ENCODE measurements around the gene SLC30A3.
A peak's percentile ranks its signal among the peaks of the same experiment; 100 is the strongest.
"Not testable (repeated sequence)": the region's sequence is repeated elsewhere in the genome, so short reads cannot be mapped to it uniquely, and the experiment has no call there.

Gene SLC30A3

DNA sequence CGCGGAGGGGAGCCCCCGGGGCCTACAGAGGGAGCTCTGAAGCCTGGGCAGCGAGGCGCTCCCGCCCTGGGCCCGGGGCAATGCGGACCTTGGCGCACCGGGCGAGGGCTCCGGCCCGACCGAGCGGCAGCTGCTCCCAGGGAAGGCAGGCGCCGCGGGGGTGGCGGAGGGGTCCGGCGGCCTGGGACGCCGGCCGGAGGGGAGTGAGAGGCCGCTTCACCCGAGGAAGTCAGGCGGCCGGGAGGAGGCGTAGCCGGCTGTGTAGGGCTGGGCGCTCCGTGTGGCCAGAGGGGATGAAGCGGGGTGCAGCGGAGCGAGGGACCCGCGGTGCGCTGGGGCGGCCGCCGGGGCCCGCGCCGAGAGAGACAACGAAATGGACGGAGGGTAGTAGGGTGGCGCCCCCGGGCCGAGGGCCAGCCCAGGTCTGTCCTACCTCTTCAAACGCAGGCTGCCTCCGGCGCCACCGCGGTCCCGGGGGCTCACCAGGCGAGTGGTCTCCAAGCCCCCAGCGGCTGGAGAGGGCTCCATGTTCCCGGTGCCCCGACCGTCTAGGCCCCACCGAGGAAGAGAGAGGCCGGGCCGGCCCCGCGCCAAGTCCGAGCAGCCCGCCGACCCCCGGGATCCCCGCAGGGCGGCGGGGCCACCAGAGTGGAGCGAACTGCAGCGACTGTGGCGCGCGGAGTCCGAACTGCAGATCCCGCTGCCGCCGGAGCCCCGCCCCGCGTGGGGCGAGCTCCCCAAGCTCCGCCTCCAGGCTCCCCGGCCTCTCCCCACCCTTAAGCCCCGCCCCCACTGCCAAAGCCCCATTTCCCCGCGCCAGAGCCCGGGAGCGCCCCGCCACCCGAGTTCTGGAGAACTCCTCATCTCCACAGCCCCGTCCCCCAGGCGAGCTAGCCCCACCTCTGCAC is at the start of gene SLC30A3:
TSS of gene SLC30A3 (minus strand) at position 669 of the 908 bp plus-strand sequence. CDS start at position 528, 141 bp downstream.
- FAIRE-seq, result no peak

GRCh38 chr2:27312152-27312551 is 49.3 kb upstream of the SLC30A3 start:
- FAIRE-seq, result no peak

DNA sequence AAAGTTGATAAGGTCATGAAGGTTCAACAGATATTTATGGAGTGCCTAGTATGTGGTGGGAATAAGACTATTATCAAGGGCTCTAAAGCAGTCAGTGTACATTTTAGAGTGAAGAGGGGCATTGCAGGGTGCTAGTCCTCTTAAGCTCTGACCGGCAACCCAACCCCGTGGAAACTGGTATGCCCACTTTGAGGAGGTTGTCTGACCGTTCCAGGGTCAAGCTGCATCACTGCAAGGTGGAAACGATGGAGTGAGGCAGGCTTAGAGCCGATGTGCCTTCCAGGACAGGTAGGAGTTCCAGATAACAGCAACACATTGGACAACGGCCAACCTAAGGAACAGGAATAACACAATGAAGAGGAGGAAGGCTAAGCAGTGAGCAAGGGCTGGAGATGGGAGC is 46.8 kb upstream of the SLC30A3 start:
- FAIRE-seq, result no peak

DNA sequence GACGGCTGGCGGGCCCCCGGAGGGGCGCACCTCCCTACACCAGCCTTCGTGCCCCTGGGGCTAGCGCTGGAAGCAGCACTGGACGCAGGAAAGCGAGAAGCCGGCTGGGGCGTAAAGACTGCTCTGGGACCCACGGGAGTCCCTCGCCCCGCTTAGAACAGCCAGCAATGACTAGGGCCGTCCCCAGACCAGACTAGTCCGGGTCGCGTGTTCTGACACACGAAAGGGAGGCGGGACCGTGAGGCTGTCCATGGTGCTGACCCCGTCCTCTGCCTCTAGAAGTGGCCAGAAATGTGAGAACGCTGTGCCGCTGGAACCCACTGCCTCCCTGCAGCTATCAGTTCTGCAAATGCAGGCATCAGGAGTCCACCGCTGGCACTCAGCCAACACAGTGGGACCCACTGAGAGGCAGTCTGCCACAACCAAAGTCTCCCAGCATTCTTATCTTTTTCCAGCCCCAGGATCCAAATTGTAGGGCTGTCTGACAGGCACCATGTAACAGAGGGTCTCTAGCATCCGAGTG is 45.6 kb upstream of the SLC30A3 start, which contains the start of gene UCN:
TSS of gene UCN (minus strand) at position 87 of the 523 bp plus-strand sequence. CDS start 550 bp downstream, outside the sequence.
- FAIRE-seq, result no peak

DNA sequence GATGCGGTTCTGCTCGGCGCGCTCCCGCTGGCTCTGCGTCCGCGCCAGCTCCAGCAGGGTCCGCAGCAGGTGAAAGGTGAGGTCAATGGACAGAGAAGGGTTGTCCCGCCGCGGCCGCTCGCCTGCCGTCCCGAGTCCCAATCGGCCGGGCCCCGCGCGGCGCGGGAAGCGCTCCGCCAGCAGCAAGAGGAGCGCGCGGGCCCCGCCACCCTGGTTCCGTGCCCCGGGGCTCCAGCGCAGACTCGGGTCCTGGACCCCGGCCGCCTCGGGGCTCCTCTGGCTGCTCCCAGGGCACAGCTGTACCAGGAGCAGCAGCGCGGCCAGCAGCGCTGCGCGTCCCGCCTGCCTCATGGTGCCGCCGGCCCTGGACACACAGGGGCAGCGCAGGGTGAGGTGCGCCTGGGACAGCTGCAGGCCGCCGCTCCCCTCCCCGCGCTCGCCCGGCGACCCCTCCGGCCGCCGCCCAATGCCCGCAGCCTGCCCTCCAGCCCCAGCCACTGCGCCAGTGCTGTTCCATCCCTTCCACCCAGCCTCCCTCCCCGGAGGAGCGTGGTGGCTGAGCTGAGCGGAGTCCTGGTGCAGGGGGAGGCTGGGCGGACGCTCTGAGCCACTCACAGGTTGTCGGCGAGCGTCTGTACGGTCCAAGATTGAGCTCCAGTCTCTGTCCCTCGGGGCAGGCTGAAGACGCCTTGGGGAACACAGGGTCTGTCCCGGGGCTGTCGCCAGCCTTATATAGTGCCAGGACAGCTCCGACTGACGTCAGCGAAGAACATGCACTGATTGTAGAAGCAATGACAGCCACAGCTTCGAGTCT is 44.9 kb upstream of the SLC30A3 start:
- no peak for FAIRE-seq

GRCh38 chr2:27307287-27307544 is 44.4 kb upstream of the SLC30A3 start:
- no peak for FAIRE-seq

GRCh38 chr2:27306573-27307286 is 43.9 kb upstream of the SLC30A3 start:
- FAIRE-seq, result no peak

DNA sequence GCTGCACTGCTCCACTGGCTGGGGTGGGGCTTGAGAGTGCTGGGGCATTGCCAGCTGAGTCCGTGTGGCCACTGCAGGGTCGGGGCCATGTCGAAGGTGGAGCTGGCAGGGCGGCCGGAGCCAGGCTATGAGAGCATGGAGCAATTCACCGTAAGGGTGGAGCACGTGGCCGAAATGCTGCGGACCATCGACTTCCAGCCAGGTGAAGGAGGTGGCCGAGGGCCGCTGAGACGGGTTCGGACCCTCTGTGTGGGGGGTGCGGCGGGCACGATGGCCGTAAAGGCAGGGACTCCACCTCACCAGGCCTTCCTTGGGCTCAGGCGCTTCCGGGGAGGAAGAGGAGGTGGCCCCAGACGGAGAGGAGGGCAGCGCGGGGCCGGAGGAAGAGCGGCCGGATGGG is 43.3 kb upstream of the SLC30A3 start:
- FAIRE-seq, result no peak

DNA sequence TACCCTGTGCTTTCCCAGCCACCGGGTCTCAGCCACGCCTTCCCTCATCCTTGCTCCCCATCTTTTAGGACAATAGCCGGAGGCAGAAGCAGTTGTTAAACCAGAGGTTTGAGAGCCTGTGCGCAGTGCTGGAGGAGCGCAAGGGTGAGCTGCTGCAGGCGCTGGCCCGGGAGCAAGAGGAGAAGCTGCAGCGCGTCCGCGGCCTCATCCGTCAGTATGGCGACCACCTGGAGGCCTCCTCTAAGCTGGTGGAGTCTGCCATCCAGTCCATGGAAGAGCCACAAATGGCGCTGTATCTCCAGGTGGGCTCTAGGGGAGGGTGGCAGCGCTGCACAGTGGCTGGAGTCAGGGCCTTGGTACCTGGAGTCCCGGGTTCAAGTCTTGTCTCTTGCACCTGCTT is 42.7 kb upstream of the SLC30A3 start:
- FAIRE-seq, result no peak

DNA sequence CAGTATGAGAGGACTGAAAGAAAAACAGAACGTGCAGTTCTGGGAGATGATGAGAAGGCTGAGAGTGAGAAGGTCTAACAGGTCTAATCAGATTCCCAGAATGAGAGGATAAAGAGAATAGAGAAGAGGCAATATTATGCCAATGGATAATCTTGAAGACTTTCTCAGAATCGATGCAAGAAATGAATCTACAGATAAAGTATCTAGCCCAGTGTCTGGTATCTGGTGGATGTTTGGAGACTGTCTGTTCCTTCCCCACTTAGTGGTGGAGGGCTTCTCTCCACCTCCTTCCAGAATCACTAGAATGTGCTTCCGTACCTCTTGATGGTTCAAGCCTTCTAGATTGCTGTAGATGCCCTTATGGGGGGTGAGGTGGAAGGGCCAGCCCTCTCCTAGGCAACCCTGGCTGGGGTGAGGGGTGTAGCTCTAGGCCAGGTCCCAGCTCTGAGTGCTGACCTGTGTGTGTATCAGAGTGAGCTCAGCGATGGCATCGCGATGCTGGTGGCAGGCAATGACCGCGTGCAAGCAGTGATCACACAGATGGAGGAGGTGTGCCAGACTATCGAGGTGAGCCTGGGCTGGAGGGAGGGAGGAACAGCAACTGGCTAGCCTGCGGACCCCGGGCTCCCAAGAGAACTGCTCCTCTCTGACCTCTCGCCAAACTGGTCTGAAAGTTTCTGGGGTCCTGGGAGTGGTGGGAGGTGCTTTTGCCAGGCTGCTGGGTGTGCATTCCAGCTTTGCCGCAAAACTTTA is 41.8 kb upstream of the SLC30A3 start:
- FAIRE-seq, result no peak

GRCh38 chr2:27303093-27304025 is 40.5 kb upstream of the SLC30A3 start:
- peak; percentile 66 for FAIRE-seq

DNA sequence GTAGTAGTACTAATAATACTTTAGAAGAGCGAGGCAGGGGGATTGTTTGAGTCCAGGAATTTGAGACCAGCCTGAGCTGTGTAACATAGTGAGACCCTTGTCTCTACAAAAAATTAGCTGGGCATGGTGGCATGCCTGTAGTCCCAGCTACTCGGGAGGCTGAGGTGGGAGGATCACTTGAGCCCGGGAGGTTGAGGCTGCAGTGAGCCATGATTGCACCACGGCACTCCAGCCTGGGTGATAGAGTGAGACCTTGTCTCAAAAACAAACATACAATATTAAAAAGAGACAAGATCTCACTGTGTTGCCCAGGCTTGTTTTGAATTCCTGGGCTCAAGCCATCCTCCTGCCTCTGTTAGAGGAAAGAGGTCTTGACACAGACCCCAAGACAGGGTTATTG is 37.8 kb upstream of the SLC30A3 start:
- not testable (repeated sequence) for FAIRE-seq

- FAIRE-seq, result no peak
Measured at GRCh38 chr2:27298391-27299080, 35.7 kb upstream of the SLC30A3 start.

DNA sequence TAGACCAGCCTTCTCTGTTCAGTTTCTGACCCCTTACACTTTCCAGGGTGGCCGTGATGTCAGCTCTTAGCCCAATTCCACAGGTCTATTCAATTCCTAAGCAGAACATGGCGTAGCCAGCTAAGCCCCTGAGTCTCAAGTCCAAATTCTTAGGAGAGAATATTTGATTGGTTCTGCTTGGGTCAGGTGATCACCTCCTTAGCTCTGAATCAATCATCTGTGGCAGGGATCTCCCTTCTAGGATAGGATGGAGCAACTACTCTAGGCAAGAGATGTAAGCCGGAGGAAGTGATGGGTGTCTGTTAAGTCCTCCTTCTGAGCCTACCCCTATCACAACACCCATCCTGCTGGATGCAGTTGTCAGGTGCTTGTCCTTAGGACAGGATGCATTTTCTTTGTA is 34.3 kb upstream of the SLC30A3 start:
- FAIRE-seq, result no peak

- FAIRE-seq, result no peak
Measured at GRCh38 chr2:27296481-27296880, 33.6 kb upstream of the SLC30A3 start.

- FAIRE-seq, result no peak
Measured at GRCh38 chr2:27294928-27295327, 32.1 kb upstream of the SLC30A3 start.

DNA sequence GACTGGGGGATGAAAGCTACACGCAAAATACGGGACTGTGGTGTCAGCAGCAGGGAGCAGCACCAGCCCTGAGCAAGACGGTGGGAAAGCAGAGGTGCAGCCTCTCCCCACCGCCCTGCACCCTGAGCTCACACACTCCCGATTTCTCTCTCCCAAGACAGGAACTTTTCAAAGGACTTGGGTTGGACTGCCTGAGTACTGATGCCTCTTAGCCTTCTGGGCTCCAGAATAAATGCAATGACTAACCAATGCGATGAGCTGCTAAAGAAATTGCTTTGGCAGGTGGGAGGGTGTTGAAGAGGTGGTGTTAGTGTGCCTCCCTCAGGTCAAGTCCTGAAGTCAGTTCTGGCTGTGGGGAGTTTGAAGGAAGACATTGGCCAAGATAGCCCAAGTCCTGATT is 29.0 kb upstream of the SLC30A3 start:
- FAIRE-seq, result no peak

GRCh38 chr2:27290549-27290948 is 27.7 kb upstream of the SLC30A3 start:
- no peak for FAIRE-seq

- no peak for FAIRE-seq
Measured at GRCh38 chr2:27288610-27289009, 25.8 kb upstream of the SLC30A3 start.

DNA sequence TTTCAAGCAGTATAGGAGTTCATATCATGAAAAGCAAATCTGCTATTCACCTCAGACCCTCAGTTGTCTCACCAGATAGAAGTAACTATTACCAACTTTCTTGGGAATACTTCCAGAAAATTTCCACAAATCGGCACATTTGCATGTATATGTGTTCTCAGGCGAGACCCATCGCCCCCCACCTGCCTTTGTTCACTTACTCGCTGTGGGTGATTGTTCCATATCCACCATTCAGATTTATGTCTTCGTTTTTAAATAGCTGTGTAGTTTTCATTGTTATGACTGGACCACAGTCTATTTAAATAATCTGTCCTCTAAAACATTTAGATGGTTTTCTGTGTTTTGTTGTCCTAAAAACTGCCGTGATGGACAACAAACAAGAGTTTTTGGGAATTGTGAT is 22.6 kb upstream of the SLC30A3 start:
- no peak for FAIRE-seq
